Naive thymus-derived CD4-positive, alpha-beta T cell (primary cell): ENCODE data around the gene SKA3. TPM values are rescaled to one million over a fixed set of nuclear protein-coding genes. Genes with fewer than 3 reads are reported as not detected.
A peak's percentile ranks its signal among the peaks of the same experiment; 100 is the strongest.
"Not testable (repeated sequence)": the region's sequence is repeated elsewhere in the genome, so short reads cannot be mapped to it uniquely, and the experiment has no call there.

Source experiments
- ATAC-seq: fragments of 150-1000 bp; cut with Tn5 transposase; 2 replicates; pipeline ENCODE4 v1.10.0; 2021; ENCODE audit warnings: mild to moderate bottlenecking, moderate library complexity
- CTCF ChIA-PET: fragments of 350-600 bp; sonication (Branson Sonifier 250); formaldehyde crosslinking; loops from one replicate; lab custom pipeline; 2021; ENCODE audit warnings: antibody characterized with exemption; lab: Charles Lee
- POLR2A ChIA-PET: fragments of 350-600 bp; sonication (Branson Sonifier 250); formaldehyde crosslinking; loops from one replicate; lab custom pipeline; 2021; ENCODE audit warnings: antibody characterized with exemption, inconsistent platforms; lab: Charles Lee
- DNase-seq, 9 donors: peaks; one replicate each; pipeline versions ENCODE4 v3.0.0 to v3.0.0-alpha.2; 2020 to 2022; ENCODE audit warnings: mixed read lengths in 1 of 9
- H3K27ac ChIP-seq: one replicate; pipeline ENCODE4 v1.7.0; 2013; ENCODE audit warnings: mild to moderate bottlenecking, low read depth, low read length, moderate library complexity
- H3K27me3 ChIP-seq, 2 donors: one replicate each; pipeline ENCODE4 v1.7.0; 2013; ENCODE audit warnings: low read length in 2 of 2, mild to moderate bottlenecking in 2 of 2, moderate library complexity in 2 of 2; ENCODE audit not compliant: control insufficient read depth in 2 of 2, insufficient read depth in 2 of 2
- H3K36me3 ChIP-seq, 3 experiments: 1 replicate in 2 of 3; 2 replicates in 1 of 3; pipeline ENCODE4 v1.7.0; 2013; ENCODE audit warnings: low read length in 3 of 3, mild to moderate bottlenecking in 3 of 3, moderate library complexity in 1 of 3; ENCODE audit not compliant: insufficient read depth in 3 of 3, control insufficient read depth in 2 of 3
- H3K4me1 ChIP-seq, 2 donors: one replicate each; pipeline ENCODE4 v1.7.0; 2013; ENCODE audit warnings: low read length in 2 of 2, mild to moderate bottlenecking in 2 of 2, moderate library complexity in 1 of 2; ENCODE audit not compliant: control insufficient read depth in 2 of 2, insufficient read depth in 2 of 2
- H3K4me3 ChIP-seq: 2 replicates; pipeline ENCODE4 v1.7.0; 2013; ENCODE audit warnings: mild to moderate bottlenecking, low read length
- H3K9me3 ChIP-seq, 3 experiments: 1 replicate in 2 of 3; 2 replicates in 1 of 3; pipeline ENCODE4 v1.7.0; 2013; ENCODE audit warnings: low read length in 3 of 3; ENCODE audit not compliant: control insufficient read depth in 2 of 3
- H3K27ac Mint-ChIP-seq, 9 donors: one replicate each; pipeline ENCODE4 v1.8.0; 2020 to 2022; ENCODE audit warnings: mixed read lengths in 9 of 9, mild to moderate bottlenecking in 8 of 9, moderate library complexity in 5 of 9, inconsistent platforms in 2 of 9
- H3K27me3 Mint-ChIP-seq, 5 donors: one replicate each; pipeline ENCODE4 v1.8.0; 2021 to 2022; ENCODE audit warnings: mixed read lengths in 5 of 5, mild to moderate bottlenecking in 1 of 5
- H3K36me3 Mint-ChIP-seq, 5 donors: one replicate each; pipeline ENCODE4 v1.8.0; 2020 to 2022; ENCODE audit warnings: mixed read lengths in 5 of 5, mild to moderate bottlenecking in 3 of 5, inconsistent platforms in 1 of 5
- H3K4me1 Mint-ChIP-seq, 7 donors: one replicate each; pipeline ENCODE4 v1.8.0; 2020 to 2022; ENCODE audit warnings: mixed read lengths in 7 of 7, mild to moderate bottlenecking in 3 of 7, inconsistent platforms in 1 of 7
- H3K4me3 Mint-ChIP-seq, 10 donors: one replicate each; pipeline ENCODE4 v1.8.0; 2020 to 2022; ENCODE audit warnings: mild to moderate bottlenecking in 10 of 10, mixed read lengths in 10 of 10, moderate library complexity in 6 of 10, inconsistent platforms in 2 of 10
- H3K9me3 Mint-ChIP-seq, 11 donors: one replicate each; pipeline ENCODE4 v1.8.0; 2020 to 2022; ENCODE audit warnings: mixed read lengths in 11 of 11, mild to moderate bottlenecking in 4 of 11, inconsistent platforms in 1 of 11, moderate library complexity in 1 of 11
- intact Hi-C, 2 donors: fragments of 100-400 bp; cut with micrococcal nuclease; formaldehyde crosslinking; loops; one replicate each; pipeline ENCODE4 v1.15.1; 2023
- polyA plus RNA-seq, 2 donors: library from polyadenylated mRNA; unstranded; fragments of 300-500 nt; fragmentation: Illumina TruSeq; gene quantifications; one replicate each; pipeline ENCODE4 v1.2.3, GENCODE V29; 2021
- total RNA-seq, 6 experiments: library from RNA in 5 of 6; stranded (reverse) in 5 of 6; gene quantifications; 1 replicate in 5 of 6; 2 replicates in 1 of 6; pipeline ENCODE4 v1.2.3 and lab custom pipeline; 2021 to 2026

Gene SKA3
- total and polyA plus RNA-seq, 7 experiments from 2014 or later, result 0.46 to 35.0 (median 1.6) TPM; not detected in 3

- intact Hi-C loops, result loop anchor here (1.0 to 10.0 kb wide), 17 partner anchors 43 to 1217 kb away; partner anchors contain the start of genes EEF1AKMT1 (in 2 of the 2), ZDHHC20 (in 2 of the 2), IL17D (in 1 of the 2) and MICU2 (in 1 of the 2)
- POLR2A ChIA-PET, result interaction anchor here (0.6 to 2.8 kb wide), 9 partner anchors 15 to 428 kb away, joined by 3 to 22 read pairs (median 6); partner anchors contain the start of genes EEF1AKMT1, MICU2 and ZDHHC20
Observed at GRCh38 chr13:21175656-21176214, 617 bp downstream of the SKA3 start.

GRCh38 chr13:21173767-21174166 is 2.6 kb downstream of the SKA3 start:
- CTCF ChIA-PET, H3K4me3 Mint-ChIP-seq, POLR2A ChIA-PET, H3K9me3 ChIP-seq, H3K27ac ChIP-seq, H3K27me3 ChIP-seq, H3K4me3 ChIP-seq, H3K9me3 Mint-ChIP-seq, H3K27me3 Mint-ChIP-seq, H3K27ac Mint-ChIP-seq, ATAC-seq, DNase-seq, H3K36me3 ChIP-seq: not testable (repeated sequence)
- Mint-ChIP-seq H3K4me1 (peaks cover 10 to 29% (median 17%) of the 10 kb centered on the region in 7 donors), H3K36me3 (peaks cover 0 to 15% (median 0%) of the 10 kb centered on the region in 5 donors)
- intact Hi-C loops, result loop anchor here in 1 of 2 donors (10.0 kb wide), 1 partner anchor 469 kb away; the partner anchor contains the start of gene IL17D
- peaks cover 10 to 16% of the 10 kb centered on the region in 2 donors for H3K4me1 ChIP-seq

More at GRCh38 chr13:21175656-21176214, 617 bp downstream of the SKA3 start:
- H3K9me3 ChIP-seq, result no peaks in the 10 kb centered on the region
- peaks cover 0 to 3% (median 0%) of the 10 kb centered on the region in 11 donors for H3K9me3 Mint-ChIP-seq
- no peak for DNase-seq
- peak overlapping the region; percentile 95 to 99 (median 97) for H3K4me3 Mint-ChIP-seq
- no peaks in the 10 kb centered on the region for H3K27me3 ChIP-seq
- peak overlapping the region; percentile 95 for H3K27ac ChIP-seq
- no peaks in the 10 kb centered on the region for H3K27me3 Mint-ChIP-seq
- H3K4me1 Mint-ChIP-seq, result peaks cover 13 to 31% (median 21%) of the 10 kb centered on the region in 7 donors
- H3K36me3 Mint-ChIP-seq, result peaks cover 0 to 13% (median 0%) of the 10 kb centered on the region in 5 donors
- peaks cover 10 to 16% of the 10 kb centered on the region in 2 donors for H3K4me1 ChIP-seq
- H3K36me3 ChIP-seq, result peaks cover 0 to 6% (median 0%) of the 10 kb centered on the region in 3 experiments
- no peak for ATAC-seq
- peak overlapping the region in 6 of 9 donors; percentile 54 to 97 (median 96) for H3K27ac Mint-ChIP-seq
- CTCF ChIA-PET, result no interaction called here
- peak overlapping the region; percentile 86 for H3K4me3 ChIP-seq

DNA sequence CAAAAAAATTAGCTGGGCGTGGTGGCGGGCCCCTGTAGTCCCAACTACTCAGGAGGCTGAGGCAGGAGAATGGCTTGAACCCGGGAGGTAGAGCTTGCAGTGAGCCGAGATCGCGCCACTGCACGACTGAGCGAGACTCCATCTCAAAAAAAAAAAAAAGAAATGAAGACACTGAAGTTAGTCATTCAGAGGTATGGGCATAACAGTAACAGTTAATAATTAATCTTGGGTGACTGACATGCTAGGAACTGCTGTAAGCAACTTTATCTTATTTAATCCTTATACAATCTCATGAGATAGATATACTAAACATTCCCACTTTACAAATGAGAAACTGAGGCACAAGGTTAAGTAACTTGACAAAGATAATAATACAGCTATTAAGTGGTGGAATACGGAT is 4.9 kb downstream of the SKA3 start:
- Mint-ChIP-seq H3K27ac (no peak overlapping the region), H3K9me3 (peaks cover 0 to 2% (median 0%) of the 10 kb centered on the region in 11 donors), H3K36me3 (peaks cover 0 to 11% (median 0%) of the 10 kb centered on the region in 5 donors), H3K4me3 (no peak overlapping the region), H3K27me3 (no peaks in the 10 kb centered on the region), H3K4me1 (peaks cover 0 to 18% (median 3%) of the 10 kb centered on the region in 7 donors)
- ChIA-PET CTCF (interaction anchor here (0.6 kb wide), 1 partner anchor 196 kb away, joined by 5 read pairs; no protein-coding TSS in a partner anchor), POLR2A (no interaction called here)
- H3K4me3 ChIP-seq, result no peak overlapping the region
- intact Hi-C loops, result loop anchor here in 1 of 2 donors (10.0 kb wide), 1 partner anchor 467 kb away; the partner anchor contains the start of gene IL17D
- H3K27me3 ChIP-seq, result no peaks in the 10 kb centered on the region
- no peak for ATAC-seq
- H3K9me3 ChIP-seq, result no peaks in the 10 kb centered on the region
- peaks cover 5% of the 10 kb centered on the region in 2 donors for H3K4me1 ChIP-seq
- H3K27ac ChIP-seq, result no peak overlapping the region
- no peak for DNase-seq
- H3K36me3 ChIP-seq, result no peaks in the 10 kb centered on the region

- H3K9me3 Mint-ChIP-seq, H3K36me3 Mint-ChIP-seq, DNase-seq, H3K27me3 Mint-ChIP-seq, H3K36me3 ChIP-seq, H3K27ac ChIP-seq, H3K4me1 Mint-ChIP-seq, intact Hi-C loops, H3K4me1 ChIP-seq, H3K9me3 ChIP-seq, ATAC-seq, H3K4me3 ChIP-seq, H3K27ac Mint-ChIP-seq, H3K27me3 ChIP-seq, H3K4me3 Mint-ChIP-seq: not testable (repeated sequence)
- ChIA-PET CTCF (interaction anchor here (0.7 kb wide), 1 partner anchor 54 kb away, joined by 3 read pairs; no protein-coding TSS in a partner anchor), POLR2A (interaction anchor here (0.7 kb wide), 1 partner anchor 21 kb away, joined by 4 read pairs; no protein-coding TSS in a partner anchor)
Observed at GRCh38 chr13:21165606-21166005, 10.7 kb downstream of the SKA3 start.

GRCh38 chr13:21164631-21165030 is 11.7 kb downstream of the SKA3 start:
- Mint-ChIP-seq H3K4me1 (peaks cover 0 to 2% (median 0%) of the 10 kb centered on the region in 7 donors), H3K4me3 (no peak overlapping the region), H3K36me3 (peaks cover 0 to 8% (median 0%) of the 10 kb centered on the region in 5 donors), H3K27me3 (no peaks in the 10 kb centered on the region), H3K9me3 (no peaks in the 10 kb centered on the region), H3K27ac (no peak overlapping the region)
- Histone ChIP-seq H3K27me3 (no peaks in the 10 kb centered on the region), H3K4me3 (no peak overlapping the region), H3K9me3 (no peaks in the 10 kb centered on the region), H3K27ac (no peak overlapping the region), H3K4me1 (no peaks in the 10 kb centered on the region), H3K36me3 (no peaks in the 10 kb centered on the region)
- POLR2A ChIA-PET, result no interaction called here
- DNase-seq, result no peak
- CTCF ChIA-PET, result no interaction called here
- no peak for ATAC-seq
- intact Hi-C loops, result no loop called here

- intact Hi-C loops, result no loop called here
- ChIA-PET CTCF (no interaction called here), POLR2A (interaction anchor here (0.6 kb wide), 1 partner anchor 11 kb away, joined by 3 read pairs; no protein-coding TSS in a partner anchor)
- DNase-seq (no peak), ATAC-seq (no peak)
- Mint-ChIP-seq H3K36me3 (peaks cover 4 to 12% (median 7%) of the 10 kb centered on the region in 5 donors), H3K27ac (peak overlapping the region in 1 of 9 donors; percentile 85), H3K4me1 (peaks cover 0 to 3% (median 0%) of the 10 kb centered on the region in 7 donors), H3K27me3 (no peaks in the 10 kb centered on the region), H3K4me3 (no peak overlapping the region), H3K9me3 (no peaks in the 10 kb centered on the region)
- Histone ChIP-seq H3K4me1 (no peaks in the 10 kb centered on the region), H3K27me3 (no peaks in the 10 kb centered on the region), H3K4me3 (no peak overlapping the region), H3K27ac (no peak overlapping the region), H3K9me3 (no peaks in the 10 kb centered on the region), H3K36me3 (peaks cover 0 to 7% (median 7%) of the 10 kb centered on the region in 3 experiments)
Observed at GRCh38 chr13:21152251-21152899, 24.0 kb downstream of the SKA3 start.
